ENCODE results near the gene PRKAR1A. TPM values are rescaled to one million over a fixed set of nuclear protein-coding genes. Genes with fewer than 3 reads are reported as not detected.

PRKAR1A gene
- total and polyA plus RNA-seq, 2 of the 8 experiments (the other 6 are each of a cell fraction or from before 2014, with no cell fraction given): 39.3 to 149 TPM

GRCh38 chr17:68592682-68593641 lies 80.7 kb downstream of the PRKAR1A start:
- H2BK120ac ChIP-seq (replicated peaks; ENCODE audit: low read depth, low read length): no peak overlapping the region
- no peak overlapping the region; a peak in 1 of 7 replicates for H3K9ac ChIP-seq (replicated peaks in 1 of 4; ENCODE audit: extremely low read depth in 1 of 4, low read depth in 3 of 4, low read length in 3 of 4)
- H3K27ac ChIP-seq (ENCODE audit: low read depth, low read length): no peak overlapping the region
- H4K8ac ChIP-seq (ENCODE audit: extremely low read depth, insufficient read depth, low read length): no peak overlapping the region
- no peaks in the 10 kb centered on the region for H4K20me1 ChIP-seq (replicated peaks in 1 of 2; ENCODE audit: control insufficient read depth in 1 of 2, insufficient read depth in 2 of 2, low read length in 2 of 2)
- H2BK12ac ChIP-seq (ENCODE audit: low read depth, low read length): no peak overlapping the region
- H3K18ac ChIP-seq (ENCODE audit: extremely low read depth, low read length): no peak overlapping the region
- H3K27me3 ChIP-seq (replicated peaks in 1 of 4; ENCODE audit: control insufficient read depth in 3 of 4, extremely low read depth in 1 of 4, insufficient read depth in 3 of 4, low read length in 3 of 4): no peaks in the 10 kb centered on the region
- no peak overlapping the region for H2BK5ac ChIP-seq (ENCODE audit: low read depth, low read length)
- WGBS, 2 experiments (ENCODE audit: extremely low coverage in 1 of 2, insufficient coverage in 1 of 2, insufficient read length in 1 of 2, insufficient replicate concordance in 2 of 2, low coverage in 1 of 2, low lambda C conversion rate in 2 of 2, missing lambda C conversion rate in 1 of 2): 88% methylated on average over 3 of the region's 3 CpGs; no CpG with 5 or more reads in 1 of the 2 experiments
- H3K4me3 ChIP-seq (ENCODE audit: extremely low read depth in 1 of 4, insufficient read depth in 2 of 4, low read depth in 3 of 4, low read length in 4 of 4): no peak overlapping the region
- H3K36me3 ChIP-seq (ENCODE audit: control insufficient read depth in 2 of 4, insufficient read depth in 4 of 4, low read length in 3 of 4): peaks cover 0 to 38% (median 5%) of the 10 kb centered on the region in 4 experiments; a peak in 3 of 8 replicates
- no peak overlapping the region for H4K5ac ChIP-seq (ENCODE audit: insufficient read length, low read depth, low read length)
- no peak overlapping the region for H2AK5ac ChIP-seq (ENCODE audit: low read depth, low read length)
- H4K91ac ChIP-seq (replicated peaks; ENCODE audit: insufficient read length, low read length): no peak overlapping the region
- no peaks in the 10 kb centered on the region for H3K79me1 ChIP-seq (ENCODE audit: low read depth, low read length)
- peaks cover 0 to 6% of the 10 kb centered on the region in 2 experiments; a peak in 1 of 4 replicates for H3K9me3 ChIP-seq (ENCODE audit: insufficient read depth in 2 of 2, low read depth in 1 of 2, low read length in 1 of 2)
- H3K23ac ChIP-seq (ENCODE audit: insufficient read length): no peak overlapping the region
- no peaks in the 10 kb centered on the region for H3K23me2 ChIP-seq (ENCODE audit: low read depth, low read length)
- H3K4me2 ChIP-seq (ENCODE audit: insufficient read depth in 1 of 2, low read depth in 2 of 2, low read length in 2 of 2): peak overlapping the region in 1 of 2 experiments; percentile 38; a peak in 1 of 4 replicates
- peaks cover 0 to 5% (median 1%) of the 10 kb centered on the region in 4 experiments; a peak in 3 of 7 replicates for H3K4me1 ChIP-seq (replicated peaks in 1 of 4; ENCODE audit: control insufficient read depth in 3 of 4, insufficient read depth in 4 of 4, low read length in 3 of 4)
- CTCF ChIA-PET (ENCODE audit: partially characterized antibody): interaction anchor here (0.7 to 1.8 kb wide), 8 partner anchors 9 to 129 kb away, joined by 3 to 8 read pairs (median 3); partner anchors contain the start of gene FAM20A
- no peak overlapping the region for H2BK20ac ChIP-seq (ENCODE audit: low read length)
- H3K14ac ChIP-seq (ENCODE audit: insufficient read length): no peak overlapping the region
- H2BK15ac ChIP-seq (ENCODE audit: low read length): no peak overlapping the region
- no peak overlapping the region for H3K56ac ChIP-seq (replicated peaks; ENCODE audit: insufficient read length, low read depth, low read length)
- POLR2A ChIA-PET (ENCODE audit: partially characterized antibody): interaction anchor here (1.4 kb wide), 1 partner anchor 9 kb away, joined by 4 read pairs; the partner anchor contains the start of gene FAM20A
- no peaks in the 10 kb centered on the region; a peak in 1 of 4 replicates for H3K79me2 ChIP-seq (ENCODE audit: control insufficient read depth in 1 of 2, insufficient read depth in 2 of 2, low read length in 2 of 2)
- no peak for FAIRE-seq
- no peak for DNase-seq (ENCODE audit: low read depth in 1 of 2, low spot score in 2 of 2)
- no peak overlapping the region for H3K4ac ChIP-seq (replicated peaks; ENCODE audit: insufficient read length, low read depth, low read length)
- TF ChIP-seq CHD2 (IDR thresholded peaks at IDR 0.05; ENCODE audit: low read length): no peak
- TF ChIP-seq, protein P1, sequence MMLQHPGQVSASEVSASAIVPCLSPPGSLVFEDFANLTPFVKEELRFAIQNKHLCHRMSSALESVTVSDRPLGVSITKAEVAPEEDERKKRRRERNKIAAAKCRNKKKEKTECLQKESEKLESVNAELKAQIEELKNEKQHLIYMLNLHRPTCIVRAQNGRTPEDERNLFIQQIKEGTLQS (IDR thresholded peaks at IDR 0.05; ENCODE audit: insufficient read depth, low read depth, low read length): no peak
- TF ChIP-seq SIN3A (conservative IDR thresholded peaks at IDR 0.05 in 1 of 2, IDR thresholded peaks at IDR 0.05 in 1 of 2; ENCODE audit: low read depth in 1 of 2, low read length in 2 of 2): no peak
- no peak for TF ChIP-seq BRCA1 (IDR thresholded peaks at IDR 0.05; ENCODE audit: low read depth, low read length)
- no peak for TF ChIP-seq POLR2A (IDR thresholded peaks at IDR 0.05; ENCODE audit: control extremely low read depth in 1 of 2, low read depth in 2 of 2, low read length in 2 of 2)
- no peak for TF ChIP-seq MAX (IDR thresholded peaks at IDR 0.05)
- TF ChIP-seq EGR1 (IDR thresholded peaks at IDR 0.05; ENCODE audit: borderline replicate concordance, low read depth, low read length): no peak
- no peak for TF ChIP-seq NANOG (IDR thresholded peaks at IDR 0.05; ENCODE audit: insufficient read depth, low read depth, low read length, poor library complexity, severe bottlenecking)
- TF ChIP-seq EZH2 (IDR thresholded peaks at IDR 0.05; ENCODE audit: low read depth, low read length, severe bottlenecking): no peak
- H2AFZ ChIP-seq (ENCODE audit: low read length): no peak overlapping the region
